ENCODE results near the gene RAB11A. TPM values are rescaled to one million over a fixed set of nuclear protein-coding genes. Genes with fewer than 3 reads are reported as not detected.

The RAB11A gene
- polyA plus RNA-seq, 1 of the 3 experiments (the other 2 are of a cell fraction): 352 TPM

DNA sequence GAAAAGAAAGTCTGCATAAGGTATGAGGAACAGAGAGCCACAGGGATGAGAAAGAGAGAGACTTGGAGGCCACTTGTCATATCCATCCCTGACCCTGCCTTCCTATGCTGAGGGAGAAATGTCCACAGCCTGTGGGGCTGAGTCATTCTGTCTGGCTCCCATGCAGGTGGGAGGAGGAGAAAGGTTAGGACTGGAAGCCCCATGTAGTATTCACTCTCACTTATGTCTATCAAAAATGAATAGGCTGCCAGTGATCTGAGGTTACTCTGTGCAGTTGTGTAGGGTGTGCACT, 71.3 kb downstream of the RAB11A start:
- POLR2A ChIA-PET: no interaction called here
- peaks cover 5% of the 10 kb centered on the region for H3F3A ChIP-seq (replicated peaks; ENCODE audit: insufficient read depth)
- peak overlapping the region; percentile 26; the same call in 1 of the 2 replicates for H3K4me2 ChIP-seq

More for the DNA sequence above, 71.3 kb downstream of the RAB11A start:
- Histone ChIP-seq H3K9me2 (no peaks in the 10 kb centered on the region), H3K9me3 (no peaks in the 10 kb centered on the region), H3K4me1 (ENCODE audit: control insufficient read depth in 1 of 2, insufficient read depth in 2 of 2, low read depth in 1 of 2, low read length in 1 of 2) (peaks cover 10 to 44% of the 10 kb centered on the region in 2 experiments; a peak in 2 of 4 replicates), H3K27me3 (ENCODE audit: insufficient read depth) (no peaks in the 10 kb centered on the region), H3K4me3 (ENCODE audit: low read depth in 2 of 2, low read length in 1 of 2) (no peak overlapping the region), H3K79me2 (ENCODE audit: insufficient read depth) (no peaks in the 10 kb centered on the region), H3K36me3 (replicated peaks in 1 of 2; ENCODE audit: control insufficient read depth in 1 of 2, insufficient read depth in 2 of 2, low read length in 1 of 2) (no peaks in the 10 kb centered on the region), H2AFZ (ENCODE audit: low read depth) (no peak overlapping the region), H4K20me1 (ENCODE audit: insufficient read depth) (no peaks in the 10 kb centered on the region), H3K27ac (ENCODE audit: low read depth in 2 of 2, low read length in 1 of 2) (no peak overlapping the region), H3K9ac (no peak overlapping the region)
- CTCF ChIA-PET: no interaction called here
- DNase-seq: no peak
- TF ChIP-seq IRF3 (IDR thresholded peaks at IDR 0.05; ENCODE audit: low read depth, low read length) (no peak), NFIC (IDR thresholded peaks at IDR 0.05; ENCODE audit: borderline replicate concordance) (no peak), REST (IDR thresholded peaks at IDR 0.05; ENCODE audit: low read depth, low read length) (no peak), TAF1 (IDR thresholded peaks at IDR 0.05; ENCODE audit: borderline replicate concordance, low read depth, low read length) (no peak), RFX5 (IDR thresholded peaks at IDR 0.05; ENCODE audit: low read length) (no peak), EZH2phosphoT487 (IDR thresholded peaks at IDR 0.05; ENCODE audit: borderline replicate concordance, low read depth) (no peak)
- TF ChIP-seq, protein P1, sequence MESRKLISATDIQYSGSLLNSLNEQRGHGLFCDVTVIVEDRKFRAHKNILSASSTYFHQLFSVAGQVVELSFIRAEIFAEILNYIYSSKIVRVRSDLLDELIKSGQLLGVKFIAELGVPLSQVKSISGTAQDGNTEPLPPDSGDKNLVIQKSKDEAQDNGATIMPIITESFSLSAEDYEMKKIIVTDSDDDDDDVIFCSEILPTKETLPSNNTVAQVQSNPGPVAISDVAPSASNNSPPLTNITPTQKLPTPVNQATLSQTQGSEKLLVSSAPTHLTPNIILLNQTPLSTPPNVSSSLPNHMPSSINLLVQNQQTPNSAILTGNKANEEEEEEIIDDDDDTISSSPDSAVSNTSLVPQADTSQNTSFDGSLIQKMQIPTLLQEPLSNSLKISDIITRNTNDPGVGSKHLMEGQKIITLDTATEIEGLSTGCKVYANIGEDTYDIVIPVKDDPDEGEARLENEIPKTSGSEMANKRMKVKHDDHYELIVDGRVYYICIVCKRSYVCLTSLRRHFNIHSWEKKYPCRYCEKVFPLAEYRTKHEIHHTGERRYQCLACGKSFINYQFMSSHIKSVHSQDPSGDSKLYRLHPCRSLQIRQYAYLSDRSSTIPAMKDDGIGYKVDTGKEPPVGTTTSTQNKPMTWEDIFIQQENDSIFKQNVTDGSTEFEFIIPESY (IDR thresholded peaks at IDR 0.05; ENCODE audit: borderline replicate concordance, low read depth): no peak
- TF ChIP-seq, protein P2, sequence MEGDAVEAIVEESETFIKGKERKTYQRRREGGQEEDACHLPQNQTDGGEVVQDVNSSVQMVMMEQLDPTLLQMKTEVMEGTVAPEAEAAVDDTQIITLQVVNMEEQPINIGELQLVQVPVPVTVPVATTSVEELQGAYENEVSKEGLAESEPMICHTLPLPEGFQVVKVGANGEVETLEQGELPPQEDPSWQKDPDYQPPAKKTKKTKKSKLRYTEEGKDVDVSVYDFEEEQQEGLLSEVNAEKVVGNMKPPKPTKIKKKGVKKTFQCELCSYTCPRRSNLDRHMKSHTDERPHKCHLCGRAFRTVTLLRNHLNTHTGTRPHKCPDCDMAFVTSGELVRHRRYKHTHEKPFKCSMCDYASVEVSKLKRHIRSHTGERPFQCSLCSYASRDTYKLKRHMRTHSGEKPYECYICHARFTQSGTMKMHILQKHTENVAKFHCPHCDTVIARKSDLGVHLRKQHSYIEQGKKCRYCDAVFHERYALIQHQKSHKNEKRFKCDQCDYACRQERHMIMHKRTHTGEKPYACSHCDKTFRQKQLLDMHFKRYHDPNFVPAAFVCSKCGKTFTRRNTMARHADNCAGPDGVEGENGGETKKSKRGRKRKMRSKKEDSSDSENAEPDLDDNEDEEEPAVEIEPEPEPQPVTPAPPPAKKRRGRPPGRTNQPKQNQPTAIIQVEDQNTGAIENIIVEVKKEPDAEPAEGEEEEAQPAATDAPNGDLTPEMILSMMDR (IDR thresholded peaks at IDR 0.05): no peak

Small RNA genes lying within 50 kb of the gene (small RNA-seq; reads per million reads assigned to genes)
- 0 reads per million in 7 experiments for gene RF00026

Other genes starting within 250 kb of the RAB11A start
- 7.7 and 8.7 TPM in 2 replicates for gene SLC24A1, start 247.6 kb upstream of the RAB11A start, polyA plus RNA-seq (2012; rRNA removed)
- gene DENND4A, start 77.2 kb upstream of the RAB11A start, polyA plus RNA-seq (2012; rRNA removed): 2.5 and 3.2 TPM in 2 replicates